HepG2 (cell line): ENCODE measurements around the gene SFXN5. TPM values are rescaled to one million over a fixed set of nuclear protein-coding genes. Genes with fewer than 3 reads are reported as not detected.

Experiments
- CENPT ChIP-seq: sonication (generic); formaldehyde crosslinking; IDR thresholded peaks from 2 replicates; pipeline ENCODE4 v1.8.0; 2022; ENCODE audit warnings: low read depth, mild to moderate bottlenecking, moderate library complexity, missing genetic modification reagents
- FOSL1 ChIP-seq: sonication (generic); formaldehyde crosslinking; IDR thresholded peaks from 2 replicates; pipeline ENCODE4 v1.9.0; 2021; ENCODE audit warnings: missing genetic modification reagents, borderline replicate concordance
- GRHL1 ChIP-seq: sonication (generic); formaldehyde crosslinking; conservative IDR thresholded peaks from 2 replicates; pipeline ENCODE4 v1.8.0; 2022; ENCODE audit warnings: missing genetic modification reagents
- HDAC1 ChIP-seq: sonication (generic); formaldehyde crosslinking; IDR thresholded peaks from 2 replicates; pipeline ENCODE4 v1.5.1; 2020; ENCODE audit warnings: mild to moderate bottlenecking, missing genetic modification reagents
- HMG20B ChIP-seq: conservative IDR thresholded peaks from 2 replicates; pipeline ENCODE4 v1.6.1; 2016; ENCODE audit warnings: missing genetic modification reagents, missing compliant biosample characterization
- HNF4G ChIP-seq, 2 experiments: sonication (generic) in 1 of 2; formaldehyde crosslinking in 1 of 2; IDR thresholded peaks; 2 replicates each; pipeline versions ENCODE4 v1.4.0 to v1.6.1; 2011 to 2020; ENCODE audit warnings: borderline replicate concordance in 2 of 2, low read depth in 2 of 2, mild to moderate bottlenecking in 2 of 2, low read length in 1 of 2, missing genetic modification reagents in 1 of 2, moderate library complexity in 1 of 2
- MXI1 ChIP-seq: IDR thresholded peaks from 3 replicates; pipeline ENCODE4 v1.6.1; 2012; ENCODE audit warnings: low read depth, low read length, inconsistent platforms, borderline replicate concordance
- NFKBIZ ChIP-seq: IDR thresholded peaks from 2 replicates; pipeline ENCODE4 v1.6.1; 2018; ENCODE audit warnings: missing genetic modification reagents, missing compliant biosample characterization
- PAXIP1 ChIP-seq: sonication (generic); formaldehyde crosslinking; conservative IDR thresholded peaks from 2 replicates; pipeline ENCODE4 v1.4.0; 2020; ENCODE audit warnings: mild to moderate bottlenecking, missing genetic modification reagents, moderate library complexity
- PHF21A ChIP-seq: sonication (generic); formaldehyde crosslinking; IDR thresholded peaks from 2 replicates; pipeline ENCODE4 v1.5.0; 2020; ENCODE audit warnings: mild to moderate bottlenecking, missing genetic modification reagents
- RXRB ChIP-seq: IDR thresholded peaks from 2 replicates; pipeline ENCODE4 v1.6.1; 2016; ENCODE audit warnings: borderline replicate concordance, missing genetic modification reagents, missing compliant biosample characterization
- SRSF9 ChIP-seq: fragments of 200-400 bp; formaldehyde crosslinking; IDR thresholded peaks from 2 replicates; pipeline ENCODE4 v1.6.1; 2018; ENCODE audit warnings: borderline replicate concordance, mild to moderate bottlenecking, low read depth, low read length; ENCODE audit not compliant: insufficient read depth, poor library complexity, severe bottlenecking
- TBX3 ChIP-seq: fragments of 450-650 bp; IDR thresholded peaks from 2 replicates; pipeline ENCODE4 v1.6.1; 2017; ENCODE audit warnings: antibody characterized with exemption, mild to moderate bottlenecking, inconsistent platforms, borderline replicate concordance
- ZFAT ChIP-seq: sonication (generic); formaldehyde crosslinking; conservative IDR thresholded peaks from 2 replicates; pipeline ENCODE4 v1.8.1; 2023; ENCODE audit warnings: missing genetic modification reagents, inconsistent platforms
- ZNF24 ChIP-seq: fragments of 450-650 bp; IDR thresholded peaks from 2 replicates; pipeline ENCODE4 v1.6.1; 2017; ENCODE audit warnings: antibody characterized with exemption, mild to moderate bottlenecking
- ZNF329 ChIP-seq: sonication (generic); formaldehyde crosslinking; IDR thresholded peaks from 2 replicates; pipeline ENCODE4 v1.9.0; 2021; ENCODE audit warnings: low read depth, mild to moderate bottlenecking, missing genetic modification reagents
- ZNF484 ChIP-seq: sonication (generic); formaldehyde crosslinking; IDR thresholded peaks from 2 replicates; pipeline ENCODE4 v1.5.1; 2020; ENCODE audit warnings: mild to moderate bottlenecking, low read depth, missing genetic modification reagents, borderline replicate concordance
- ZNF749 ChIP-seq: sonication (generic); formaldehyde crosslinking; IDR thresholded peaks from 2 replicates; pipeline ENCODE4 v1.8.0; 2022; ENCODE audit warnings: mild to moderate bottlenecking, missing genetic modification reagents, moderate library complexity, borderline replicate concordance
- polyA plus RNA-seq, 8 experiments: library from polyadenylated mRNA; depleted of rRNA in 3 of 8; stranded (reverse) in 7 of 8; unstranded in 1 of 8; fragments of >200 nt; fragmentation: Illumina TruSeq in 4 of 8; extraction: Trizol in 4 of 8; gene quantifications; 2 replicates each; pipeline versions ENCODE4 v1.2.1 to v1.2.3, GENCODE V29; 2011 to 2016; ENCODE audit warnings: low read depth in 4 of 8, missing spikeins in 1 of 8, mixed read lengths in 1 of 8; ENCODE audit not compliant: insufficient read depth in 1 of 8
- total RNA-seq, 5 experiments: library from RNA; depleted of rRNA; stranded (reverse); fragments of >200 nt; fragmentation: Illumina TruSeq; extraction: Trizol; gene quantifications; 2 replicates each; pipeline ENCODE4 v1.2.3, GENCODE V29; 2016; ENCODE audit warnings: low read depth in 1 of 5
- TF ChIP-seq, protein P1 (sequence below): sonication (generic); formaldehyde crosslinking; IDR thresholded peaks from 2 replicates; pipeline ENCODE4 v1.4.0; 2020; ENCODE audit warnings: missing genetic modification reagents

The SFXN5 gene
- total and polyA plus RNA-seq, 2 of the 13 experiments (the other 11 are each of a cell fraction or from before 2014, with no cell fraction given), result 34.9 to 37.4 TPM

GRCh38 chr2:73112913-73113854 is 41.7 kb upstream of the SFXN5 start, which contains the start of gene RAB11FIP5 (continued):
- peak; percentile 48; the same call in 1 of the 2 replicates for TF ChIP-seq PAXIP1
- TF ChIP-seq RXRB, result peak; percentile 37; the same call in 1 of the 2 replicates
- no peak for TF ChIP-seq SRSF9
- TF ChIP-seq ZNF749 (CRISPR knock-in tag), result peak; percentile 79; the same call in 1 of the 2 replicates
- no peak; the same call in 1 of the 2 replicates for TF ChIP-seq TBX3
- TF ChIP-seq HNF4G (IDR thresholded peaks at IDR 0.05; ENCODE audit: borderline replicate concordance, low read depth, low read length), result no peak
- no peak for TF ChIP-seq HNF4G (CRISPR knock-in tag; IDR thresholded peaks at IDR 0.05; ENCODE audit: borderline replicate concordance, low read depth)
- no peak for TF ChIP-seq GRHL1 (CRISPR knock-in tag)
- peak; percentile 87 for TF ChIP-seq ZNF329 (CRISPR knock-in tag)
- peak; percentile 72 for TF ChIP-seq HDAC1 (CRISPR knock-in tag)
- TF ChIP-seq, protein P1, sequence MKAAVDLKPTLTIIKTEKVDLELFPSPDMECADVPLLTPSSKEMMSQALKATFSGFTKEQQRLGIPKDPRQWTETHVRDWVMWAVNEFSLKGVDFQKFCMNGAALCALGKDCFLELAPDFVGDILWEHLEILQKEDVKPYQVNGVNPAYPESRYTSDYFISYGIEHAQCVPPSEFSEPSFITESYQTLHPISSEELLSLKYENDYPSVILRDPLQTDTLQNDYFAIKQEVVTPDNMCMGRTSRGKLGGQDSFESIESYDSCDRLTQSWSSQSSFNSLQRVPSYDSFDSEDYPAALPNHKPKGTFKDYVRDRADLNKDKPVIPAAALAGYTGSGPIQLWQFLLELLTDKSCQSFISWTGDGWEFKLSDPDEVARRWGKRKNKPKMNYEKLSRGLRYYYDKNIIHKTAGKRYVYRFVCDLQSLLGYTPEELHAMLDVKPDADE (CRISPR knock-in tag), result 0 out of 2 replicates have a peak, but pooled peaks have one; percentile 7
- peak; percentile 54; the same call in 1 of the 2 replicates for TF ChIP-seq PHF21A (CRISPR knock-in tag)
- peak; percentile 32; the same call in 1 of the 3 replicates for TF ChIP-seq MXI1
- peak; percentile 47; the same call in 1 of the 2 replicates for TF ChIP-seq ZNF484 (CRISPR knock-in tag)
- TF ChIP-seq NFKBIZ, result no peak; the same call in 1 of the 2 replicates
- no peak for TF ChIP-seq FOSL1 (CRISPR knock-in tag)
- peak; percentile 59; the same call in 1 of the 2 replicates for TF ChIP-seq ZFAT (CRISPR knock-in tag)
- TF ChIP-seq CENPT (CRISPR knock-in tag), result no peak; the same call in 1 of the 2 replicates
- no peak for TF ChIP-seq ZNF24
- TF ChIP-seq HMG20B (CRISPR knock-in tag), result no peak; the same call in 1 of the 2 replicates
